Measurements from ENCODE around the gene NPAS3. TPM values are rescaled to one million over a fixed set of nuclear protein-coding genes. Genes with fewer than 3 reads are reported as not detected.

The NPAS3 gene
- total and polyA plus RNA-seq, 2 of the 8 experiments (the other 6 are each of a cell fraction or from before 2014, with no cell fraction given): 0.11 to 0.60 TPM

DNA sequence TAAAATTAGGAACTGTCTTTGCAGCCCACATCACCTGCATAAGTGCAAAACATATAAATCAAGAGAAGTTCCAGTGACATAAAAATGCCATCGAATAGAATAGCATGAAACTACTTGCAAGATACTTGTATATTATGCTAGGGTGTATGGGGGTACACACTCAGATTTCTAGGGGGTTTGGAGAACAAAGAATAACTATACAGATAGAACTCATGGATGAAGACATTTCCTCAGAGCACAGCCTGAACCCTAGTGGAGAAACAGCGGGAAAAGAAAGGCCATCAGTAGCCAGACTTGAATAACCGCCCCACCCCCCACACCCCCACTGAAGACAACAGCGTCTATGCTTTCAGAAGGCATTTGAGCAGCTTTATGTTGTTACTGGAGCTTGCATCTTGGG, 425.8 kb downstream of the NPAS3 start:
- H2BK12ac ChIP-seq (ENCODE audit: low read depth, low read length): no peak overlapping the region
- H3K27me3 ChIP-seq (replicated peaks in 1 of 4; ENCODE audit: control insufficient read depth in 3 of 4, extremely low read depth in 1 of 4, insufficient read depth in 3 of 4, low read length in 3 of 4): no peaks in the 10 kb centered on the region
- WGBS, 2 experiments (ENCODE audit: extremely low coverage in 1 of 2, insufficient coverage in 1 of 2, insufficient read length in 1 of 2, insufficient replicate concordance in 2 of 2, low coverage in 1 of 2, low lambda C conversion rate in 2 of 2, missing lambda C conversion rate in 1 of 2): 44% methylated on average over 4 of the region's 4 CpGs; no CpG with 5 or more reads in 1 of the 2 experiments
- no peak overlapping the region for H2BK5ac ChIP-seq (ENCODE audit: low read depth, low read length)
- H2BK20ac ChIP-seq (ENCODE audit: low read length): no peak overlapping the region
- no peaks in the 10 kb centered on the region for H3K23me2 ChIP-seq (ENCODE audit: low read depth, low read length)
- no peak overlapping the region for H2AK5ac ChIP-seq (ENCODE audit: low read depth, low read length)
- H3K23ac ChIP-seq (ENCODE audit: insufficient read length): no peak overlapping the region
- H3K79me1 ChIP-seq (ENCODE audit: low read depth, low read length): no peaks in the 10 kb centered on the region
- no peak overlapping the region for H2AFZ ChIP-seq (ENCODE audit: low read length)
- no peak overlapping the region for H3K14ac ChIP-seq (ENCODE audit: insufficient read length)
- no peak for DNase-seq (ENCODE audit: low read depth in 1 of 2, low spot score in 2 of 2)
- H4K91ac ChIP-seq (replicated peaks; ENCODE audit: insufficient read length, low read length): no peak overlapping the region
- peaks cover 2 to 11% (median 7%) of the 10 kb centered on the region in 4 experiments for H3K4me1 ChIP-seq (replicated peaks in 1 of 4; ENCODE audit: control insufficient read depth in 3 of 4, insufficient read depth in 4 of 4, low read length in 3 of 4)
- H3K27ac ChIP-seq (ENCODE audit: low read depth, low read length): no peak overlapping the region
- H3K79me2 ChIP-seq (ENCODE audit: control insufficient read depth in 1 of 2, insufficient read depth in 2 of 2, low read length in 2 of 2): no peaks in the 10 kb centered on the region
- peak overlapping the region; percentile 22 to 23; a peak in 2 of 4 replicates for H3K4me2 ChIP-seq (ENCODE audit: insufficient read depth in 1 of 2, low read depth in 2 of 2, low read length in 2 of 2)
- no peak overlapping the region for H4K8ac ChIP-seq (ENCODE audit: extremely low read depth, insufficient read depth, low read length)
- H3K4ac ChIP-seq (replicated peaks; ENCODE audit: insufficient read length, low read depth, low read length): no peak overlapping the region
- H3K4me3 ChIP-seq (ENCODE audit: extremely low read depth in 1 of 4, insufficient read depth in 2 of 4, low read depth in 3 of 4, low read length in 4 of 4): no peak overlapping the region
- ChIA-PET POLR2A (ENCODE audit: partially characterized antibody) (interaction anchor here (0.6 kb wide), 1 partner anchor 1775 kb away, joined by 6 read pairs; no protein-coding TSS in a partner anchor), CTCF (ENCODE audit: partially characterized antibody) (interaction anchor here (1.0 kb wide), 1 partner anchor 12 kb away, joined by 5 read pairs; no protein-coding TSS in a partner anchor)
- no peaks in the 10 kb centered on the region for H3K9me3 ChIP-seq (ENCODE audit: insufficient read depth in 2 of 2, low read depth in 1 of 2, low read length in 1 of 2)
- TF ChIP-seq RAD21 (IDR thresholded peaks at IDR 0.05 in 1 of 2, conservative IDR thresholded peaks at IDR 0.05 in 1 of 2; ENCODE audit: low read depth in 2 of 2, low read length in 2 of 2) (peak; percentile 12 to 22; a peak in 2 of 4 replicates), RXRA (IDR thresholded peaks at IDR 0.05; ENCODE audit: insufficient read depth, low read depth, low read length) (no peak)
- H3K18ac ChIP-seq (ENCODE audit: extremely low read depth, low read length): no peak overlapping the region
- H3K36me3 ChIP-seq (ENCODE audit: control insufficient read depth in 2 of 4, insufficient read depth in 4 of 4, low read length in 3 of 4): no peaks in the 10 kb centered on the region
- H2BK120ac ChIP-seq (replicated peaks; ENCODE audit: low read depth, low read length): no peak overlapping the region
- no peak for FAIRE-seq
- no peak overlapping the region for H3K9ac ChIP-seq (replicated peaks in 1 of 4; ENCODE audit: extremely low read depth in 1 of 4, low read depth in 3 of 4, low read length in 3 of 4)
- H4K5ac ChIP-seq (ENCODE audit: insufficient read length, low read depth, low read length): no peak overlapping the region
- H3K56ac ChIP-seq (replicated peaks; ENCODE audit: insufficient read length, low read depth, low read length): no peak overlapping the region
- no peak overlapping the region for H2BK15ac ChIP-seq (ENCODE audit: low read length)
- H4K20me1 ChIP-seq (replicated peaks in 1 of 2; ENCODE audit: control insufficient read depth in 1 of 2, insufficient read depth in 2 of 2, low read length in 2 of 2): no peaks in the 10 kb centered on the region

Measured in H1 (cell line).